Measurements from ENCODE around the gene RNF224.
"Not testable (repeated sequence)": the region's sequence is repeated elsewhere in the genome, so short reads cannot be mapped to it uniquely, and the experiment has no call there.

Gene RNF224

DNA sequence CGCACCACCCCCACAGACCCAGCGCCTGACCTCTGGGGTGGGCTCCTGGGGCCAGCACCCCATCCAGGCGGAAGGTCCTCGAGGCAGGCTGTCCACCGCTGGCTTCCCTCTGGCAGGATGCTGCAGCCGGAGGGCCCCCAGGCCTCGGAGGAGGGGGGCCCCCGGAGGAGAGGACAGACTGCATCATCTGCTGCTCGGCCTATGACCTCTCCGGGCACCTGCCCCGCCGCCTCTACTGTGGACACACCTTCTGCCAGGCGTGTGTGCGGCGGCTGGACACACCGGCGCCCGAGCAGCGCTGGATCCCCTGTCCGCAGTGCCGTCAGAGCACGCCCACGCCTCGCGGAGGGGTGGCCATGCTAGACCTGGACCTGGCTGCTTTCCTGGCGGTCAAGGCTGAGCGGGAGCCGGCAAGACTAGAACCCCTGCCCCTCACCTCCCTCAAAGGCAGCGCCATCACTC lies 1.2 kb downstream of the RNF224 start:
- no peak for DNase-seq (ENCODE audit: low read depth)

DNA sequence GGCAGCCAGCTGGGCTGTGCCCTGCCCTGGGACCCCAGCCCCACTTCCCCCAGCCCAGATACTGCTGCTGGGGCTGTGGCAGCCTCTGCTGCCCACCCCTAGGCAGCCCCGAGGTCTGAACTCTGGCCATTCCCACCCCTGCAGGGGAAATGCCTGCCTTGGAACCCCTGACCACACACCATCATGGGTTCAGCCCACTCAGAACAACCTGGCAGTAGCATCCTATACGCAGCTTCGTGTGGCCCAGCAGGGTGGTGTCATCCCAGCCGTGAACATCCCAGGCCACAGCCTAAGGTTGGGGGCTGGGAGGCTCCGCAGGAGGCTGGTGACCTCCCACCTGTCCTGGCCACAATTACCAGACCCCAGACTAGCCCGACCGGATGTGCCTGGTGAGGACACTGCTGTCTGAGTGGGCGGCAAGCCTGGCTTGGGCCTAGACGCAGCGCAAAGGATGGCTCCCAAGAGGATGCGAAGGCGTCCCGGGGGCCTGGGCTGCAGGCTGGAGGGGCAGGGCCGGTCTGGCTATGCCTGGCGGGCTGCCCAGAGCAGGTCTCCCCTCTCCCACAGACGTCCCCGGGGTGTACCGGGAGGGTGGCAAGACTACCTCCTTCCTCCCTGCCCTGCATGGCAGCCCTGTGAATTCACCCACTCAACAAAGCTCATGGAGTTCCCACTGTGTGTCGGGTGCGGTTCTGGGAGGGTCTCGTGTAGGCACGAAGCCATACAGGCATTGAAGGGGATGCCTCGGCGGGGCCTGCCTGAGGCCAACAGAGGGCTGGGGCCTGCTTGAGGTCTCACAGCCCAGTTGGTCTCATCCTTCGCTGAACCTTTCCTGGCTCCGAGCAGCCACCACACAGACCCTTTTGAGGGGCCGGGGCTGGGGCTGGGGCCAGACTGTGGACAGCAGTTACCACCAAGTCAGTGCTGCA lies 1.9 kb downstream of the RNF224 start:
- no peak for DNase-seq (ENCODE audit: low read depth)

DNA sequence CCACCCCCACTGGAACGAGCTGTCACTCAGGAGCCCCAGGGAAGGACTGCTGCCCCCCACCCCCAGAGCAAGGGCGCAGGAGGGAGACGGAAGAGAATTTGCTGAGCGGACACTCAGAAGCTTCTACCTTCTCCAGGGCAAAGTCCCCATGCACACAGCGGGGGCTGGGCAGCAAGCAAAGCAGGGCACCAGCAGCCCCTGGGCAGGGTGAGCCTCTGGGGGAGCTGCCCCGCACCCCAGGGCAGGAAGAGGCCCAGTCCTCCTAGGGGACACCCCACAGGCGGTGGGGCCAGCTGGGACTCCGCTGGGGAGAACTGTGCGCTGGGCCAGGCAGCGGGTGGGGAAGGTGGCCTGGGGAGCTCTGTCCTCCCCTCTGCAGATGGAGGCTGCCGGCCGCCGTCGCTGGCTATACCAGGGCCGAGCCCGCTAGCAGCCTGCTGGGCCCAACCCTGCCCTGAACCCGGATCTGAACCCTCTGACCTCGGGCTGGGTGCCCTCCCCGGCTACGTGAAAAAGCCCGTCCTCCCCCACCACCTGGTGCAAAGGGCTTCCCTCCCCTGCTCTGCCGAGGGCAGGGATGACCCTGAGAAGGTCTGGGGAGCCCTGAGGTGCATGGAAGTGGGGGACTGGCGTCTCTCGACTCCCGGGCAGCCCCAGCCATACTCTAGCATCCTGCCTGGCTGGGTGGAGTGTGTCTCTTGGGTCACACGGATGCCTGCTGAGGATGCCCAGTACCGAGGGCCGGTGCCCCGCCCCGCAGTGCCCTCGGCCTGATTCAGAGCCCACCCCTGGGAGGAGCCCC lies 2.8 kb downstream of the RNF224 start:
- DNase-seq (ENCODE audit: low read depth) = no peak

DNA sequence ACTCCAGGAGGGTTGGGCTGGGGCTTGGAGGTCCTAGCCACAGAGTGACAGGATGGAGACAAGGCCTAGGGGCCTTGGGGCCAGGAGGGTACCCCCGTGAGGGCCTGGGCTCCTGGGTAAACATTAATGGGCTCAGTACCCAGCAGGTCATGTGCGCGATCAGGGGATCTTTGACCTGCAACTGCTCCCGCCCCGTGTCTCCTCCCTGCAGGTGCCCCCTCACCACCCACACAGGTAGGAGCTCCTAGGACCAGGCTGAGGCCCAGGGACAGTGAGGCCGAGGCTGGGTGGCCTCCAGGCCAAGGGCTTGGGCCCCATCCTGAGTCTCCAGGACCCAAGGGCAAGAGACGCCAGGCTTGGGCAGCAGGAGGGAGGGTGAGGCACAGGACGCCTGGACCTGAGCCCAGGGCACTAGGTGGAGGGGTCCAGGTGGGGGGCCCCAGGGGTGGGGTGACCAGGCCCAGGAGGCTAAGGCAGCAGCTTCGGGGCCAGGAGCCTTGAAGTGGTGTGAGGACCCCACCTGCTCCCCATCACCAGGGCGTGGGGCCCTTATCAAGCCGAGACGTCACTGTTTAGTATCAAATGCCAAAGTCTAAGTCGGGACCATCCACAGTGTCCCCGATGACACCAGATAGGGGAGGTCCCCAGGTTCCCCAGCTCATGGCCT lies 3.5 kb downstream of the RNF224 start, which contains the start of gene SLC34A3:
Gene SLC34A3 (plus strand): TSS at position 197 of the 667 bp plus-strand sequence. CDS start 802 bp downstream, outside the sequence.
- DNase-seq (ENCODE audit: low read depth) = no peak

DNA sequence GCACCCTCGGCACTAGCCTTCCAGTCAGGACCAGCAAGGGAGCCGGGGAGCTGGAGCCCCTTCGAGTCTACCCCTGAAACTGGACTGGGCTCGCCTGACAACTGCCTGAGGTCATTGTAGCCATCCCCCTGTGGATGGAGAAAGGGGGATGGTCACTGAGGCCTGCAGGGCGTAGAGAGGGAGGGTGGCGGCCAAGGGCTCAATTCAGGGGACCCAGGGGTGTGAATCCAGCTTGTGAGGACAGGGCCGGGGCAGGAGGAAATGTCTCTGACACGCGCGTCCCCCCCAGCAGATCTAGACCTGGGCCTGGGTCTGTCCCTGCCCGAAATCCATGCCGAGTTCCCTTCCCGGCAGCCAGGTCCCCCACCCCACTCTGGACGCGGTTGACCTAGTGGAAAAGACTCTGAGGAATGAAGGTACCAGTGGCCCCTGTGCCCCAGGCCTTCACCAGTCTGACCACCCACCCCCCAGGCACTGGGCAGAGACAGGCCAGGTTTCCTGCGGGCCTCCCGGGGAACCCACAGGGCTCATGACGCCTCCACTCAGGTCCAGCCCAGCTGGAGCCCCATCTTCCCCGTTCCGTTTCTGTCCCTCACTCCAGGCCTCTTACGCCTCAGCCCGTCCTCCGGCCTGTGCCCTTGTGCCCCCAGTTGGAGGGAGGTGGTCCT lies 4.2 kb downstream of the RNF224 start:
- DNase-seq (ENCODE audit: low read depth) = no peak

DNA sequence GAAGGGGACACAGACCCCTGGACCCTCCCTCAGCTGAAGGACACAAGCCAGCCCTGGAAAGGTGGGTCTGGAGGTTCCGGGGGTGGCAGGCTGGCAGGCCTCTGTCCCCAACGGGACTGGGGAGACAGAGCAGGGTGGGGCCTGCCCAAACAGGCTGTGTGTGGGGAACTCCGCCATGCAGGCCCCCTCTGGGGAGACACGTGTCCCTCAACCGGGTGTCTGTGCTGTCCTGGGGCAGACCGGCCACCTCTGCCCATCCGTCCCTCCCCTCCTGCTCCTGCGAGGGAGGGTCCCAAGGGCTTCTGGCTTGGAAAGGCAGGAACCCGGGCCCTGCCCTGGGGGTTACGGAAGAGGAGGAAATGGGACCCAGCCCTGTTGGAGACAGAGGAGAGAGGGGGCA lies 4.8 kb downstream of the RNF224 start:
- DNase-seq (ENCODE audit: low read depth) = no peak

DNA sequence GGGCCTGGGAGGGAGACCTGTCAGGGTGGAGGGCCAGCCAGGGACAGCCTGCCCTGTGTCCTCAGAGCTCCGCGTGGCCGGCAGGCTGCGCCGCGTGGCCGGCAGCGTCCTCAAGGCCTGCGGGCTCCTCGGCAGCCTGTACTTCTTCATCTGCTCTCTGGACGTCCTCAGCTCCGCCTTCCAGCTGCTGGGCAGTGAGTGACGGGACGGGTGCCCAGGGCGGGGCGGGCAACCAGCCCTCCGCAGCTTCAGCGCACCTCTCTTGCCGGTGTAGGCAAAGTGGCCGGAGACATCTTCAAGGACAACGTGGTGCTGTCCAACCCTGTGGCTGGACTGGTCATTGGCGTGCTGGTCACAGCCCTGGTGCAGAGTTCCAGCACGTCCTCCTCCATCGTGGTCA lies 5.2 kb downstream of the RNF224 start:
- DNase-seq (ENCODE audit: low read depth) = no peak

DNA sequence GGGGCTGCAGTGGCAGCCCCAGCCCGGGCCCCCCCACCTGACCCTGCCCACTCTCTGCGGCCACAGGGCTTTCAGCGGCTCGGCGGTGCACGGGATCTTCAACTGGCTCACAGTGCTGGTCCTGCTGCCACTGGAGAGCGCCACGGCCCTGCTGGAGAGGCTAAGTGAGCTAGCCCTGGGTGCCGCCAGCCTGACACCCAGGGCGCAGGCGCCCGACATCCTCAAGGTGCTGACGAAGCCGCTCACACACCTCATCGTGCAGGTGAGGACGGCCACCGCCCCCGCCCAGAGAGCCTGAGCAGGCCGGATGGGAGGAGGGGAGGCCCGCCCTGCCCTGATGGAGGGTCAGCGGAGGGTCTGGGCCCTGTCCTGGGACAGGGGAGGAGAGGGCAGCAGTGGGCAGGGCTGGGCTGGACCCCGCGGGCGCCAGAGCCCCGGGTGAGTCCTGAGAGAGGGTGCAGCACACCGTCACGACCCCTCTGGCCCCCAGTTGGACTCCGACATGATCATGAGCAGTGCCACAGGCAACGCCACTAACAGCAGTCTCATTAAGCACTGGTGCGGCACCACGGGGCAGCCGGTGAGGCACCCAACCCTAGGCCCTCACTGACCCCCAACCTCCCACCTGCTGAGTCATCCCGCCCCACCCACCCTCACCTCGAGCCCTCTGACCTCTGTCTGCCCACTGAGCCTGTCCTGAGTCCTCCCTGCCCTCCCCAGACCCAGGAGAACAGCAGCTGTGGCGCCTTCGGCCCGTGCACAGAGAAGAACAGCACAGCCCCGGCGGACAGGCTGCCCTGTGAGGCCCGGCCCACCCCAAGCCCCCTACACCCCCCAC lies 6.1 kb downstream of the RNF224 start:
- no peak for DNase-seq (ENCODE audit: low read depth)

DNA sequence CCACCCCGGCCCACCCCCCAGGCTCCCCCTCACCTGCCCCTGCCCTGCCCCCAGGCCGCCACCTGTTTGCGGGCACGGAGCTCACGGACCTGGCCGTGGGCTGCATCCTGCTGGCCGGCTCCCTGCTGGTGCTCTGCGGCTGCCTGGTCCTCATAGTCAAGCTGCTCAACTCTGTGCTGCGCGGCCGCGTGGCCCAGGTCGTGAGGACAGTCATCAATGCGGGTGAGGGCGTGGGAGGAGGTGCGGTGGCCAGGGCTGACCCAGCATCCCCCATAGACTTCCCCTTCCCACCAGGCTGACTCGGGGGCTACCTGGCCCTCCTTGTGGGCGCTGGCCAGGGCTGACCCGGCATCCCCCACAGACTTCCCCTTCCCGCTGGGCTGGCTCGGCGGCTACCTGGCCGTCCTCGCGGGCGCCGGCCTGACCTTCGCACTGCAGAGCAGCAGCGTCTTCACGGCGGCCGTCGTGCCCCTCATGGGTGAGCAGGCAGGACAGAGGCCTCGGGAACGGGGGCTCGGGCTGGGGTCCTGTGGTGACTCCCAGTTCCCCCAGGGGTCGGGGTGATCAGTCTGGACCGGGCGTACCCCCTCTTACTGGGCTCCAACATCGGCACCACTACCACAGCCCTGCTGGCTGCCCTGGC lies 6.9 kb downstream of the RNF224 start:
- no peak for DNase-seq (ENCODE audit: low read depth)

DNA sequence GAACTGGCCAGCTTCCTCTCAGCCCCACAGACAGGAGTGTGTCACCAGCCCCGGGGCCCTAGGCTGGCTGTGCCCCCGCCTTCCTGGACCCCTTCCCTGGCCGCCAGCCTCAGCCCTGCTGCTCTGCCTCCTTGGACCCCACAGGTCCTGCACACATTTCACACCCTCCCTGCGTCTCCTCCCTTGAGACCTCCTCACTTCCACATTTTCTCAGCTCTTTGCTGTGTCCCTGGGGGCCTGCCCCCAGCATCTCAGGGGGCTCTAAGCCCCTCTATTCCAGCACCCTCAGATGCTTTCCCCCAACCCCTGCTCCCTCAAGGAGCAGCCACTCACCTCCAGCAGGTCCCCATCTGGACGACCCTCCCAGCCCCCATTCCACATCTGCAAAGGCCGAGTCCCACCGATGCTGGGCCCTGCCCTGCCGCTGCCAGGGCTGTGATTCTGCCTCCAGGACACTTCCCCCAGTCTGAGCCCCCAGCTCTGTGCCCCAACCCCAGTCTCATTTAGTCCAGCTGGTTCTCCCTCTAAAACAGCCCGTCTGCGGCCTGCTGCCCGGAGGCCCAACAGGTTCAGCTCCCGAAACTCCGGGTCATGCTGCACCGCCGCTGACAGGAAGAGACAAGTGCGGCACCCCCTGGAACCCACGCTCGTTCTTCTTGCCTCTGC lies 7.6 kb downstream of the RNF224 start:
- no peak for DNase-seq (ENCODE audit: low read depth)

DNA sequence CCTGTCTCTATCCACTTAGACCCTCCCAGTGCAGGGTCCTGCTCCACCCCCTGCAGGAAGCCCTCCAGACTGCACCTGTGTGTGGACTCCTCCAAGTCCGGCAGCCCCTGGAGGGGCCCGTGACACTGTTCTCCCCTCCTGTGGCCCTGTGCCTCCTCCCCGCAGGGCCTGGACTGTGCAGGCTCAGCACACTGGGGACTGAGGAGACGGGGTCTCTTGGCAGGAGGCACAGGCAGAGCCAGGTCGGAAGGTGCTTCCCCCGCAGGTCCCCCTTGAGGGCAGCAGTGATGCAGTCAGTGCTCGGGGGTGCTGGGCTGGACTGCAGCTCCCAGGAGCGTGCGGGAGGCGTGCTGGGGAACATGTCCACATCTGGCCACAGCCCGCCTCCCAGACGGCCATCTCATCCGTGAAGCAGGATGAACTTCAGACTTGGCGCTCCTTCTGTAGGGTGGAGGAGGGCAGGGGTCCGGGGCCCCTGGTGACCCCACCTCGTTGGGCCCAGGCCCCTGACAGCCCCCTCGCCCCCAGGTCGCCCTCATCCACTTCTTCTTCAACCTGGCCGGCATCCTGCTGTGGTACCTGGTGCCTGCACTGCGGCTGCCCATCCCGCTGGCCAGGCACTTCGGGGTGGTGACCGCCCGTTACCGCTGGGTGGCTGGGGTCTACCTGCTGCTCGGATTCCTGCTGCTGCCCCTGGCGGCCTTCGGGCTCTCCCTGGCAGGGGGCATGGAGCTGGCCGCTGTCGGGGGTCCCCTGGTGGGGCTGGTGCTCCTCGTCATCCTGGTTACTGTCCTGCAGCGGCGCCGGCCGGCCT lies 8.3 kb downstream of the RNF224 start:
- DNase-seq (ENCODE audit: low read depth) = no peak

DNA sequence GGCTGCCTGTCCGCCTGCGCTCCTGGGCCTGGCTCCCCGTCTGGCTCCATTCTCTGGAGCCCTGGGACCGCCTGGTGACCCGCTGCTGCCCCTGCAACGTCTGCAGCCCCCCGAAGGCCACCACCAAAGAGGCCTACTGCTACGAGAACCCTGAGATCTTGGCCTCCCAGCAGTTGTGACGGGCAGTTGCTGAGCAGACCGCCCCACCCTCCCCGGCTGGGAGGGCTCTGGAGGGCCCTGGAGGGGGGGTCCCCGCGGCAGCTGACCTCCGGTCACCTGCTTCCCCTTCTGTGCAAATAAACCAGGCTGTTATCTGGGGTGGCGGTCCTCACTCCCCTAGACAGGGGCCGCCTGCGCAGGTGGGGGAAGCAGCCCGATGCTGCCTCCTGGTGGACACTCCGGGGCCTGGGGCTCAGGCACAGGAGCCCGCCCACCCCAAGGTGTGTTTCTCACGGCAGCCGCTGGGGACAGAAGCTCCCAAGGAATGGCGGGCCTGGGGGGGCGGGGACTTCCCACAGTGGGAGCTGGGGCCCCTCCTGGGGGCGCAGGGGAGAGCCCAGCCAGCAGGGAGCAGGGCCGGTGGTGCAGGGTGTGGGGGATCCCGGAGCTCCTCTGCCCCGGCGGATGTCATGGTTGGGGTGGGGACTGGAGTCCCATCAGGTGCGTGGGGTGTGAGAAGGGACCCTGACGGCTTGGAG lies 9.1 kb downstream of the RNF224 start:
- DNase-seq (ENCODE audit: low read depth) = peak; percentile 44

DNA sequence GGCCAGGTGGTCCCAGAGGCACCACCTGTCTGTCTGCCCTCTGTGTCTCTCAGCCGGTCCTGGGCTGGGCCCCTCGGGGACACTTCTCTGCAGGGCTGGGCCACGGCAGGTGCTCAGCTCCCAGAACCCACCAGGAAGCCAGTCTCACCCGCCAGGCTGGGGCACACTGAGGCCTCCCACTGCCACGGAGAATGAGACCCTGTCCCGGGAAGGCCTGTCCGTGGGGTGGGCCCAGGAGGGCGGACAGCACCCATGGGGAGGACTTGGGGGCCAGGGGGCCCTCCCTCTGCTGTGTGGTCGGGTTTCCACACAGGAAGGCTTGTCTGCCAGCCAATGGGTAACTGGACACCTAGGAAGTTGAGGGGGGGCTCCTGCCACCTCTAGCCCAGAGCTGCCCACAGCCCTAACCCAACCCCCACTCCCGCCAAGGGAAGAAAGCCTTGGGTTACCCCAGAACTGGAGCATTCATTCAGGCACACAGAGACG lies 9.7 kb downstream of the RNF224 start:
- no peak for DNase-seq (ENCODE audit: low read depth)

DNA sequence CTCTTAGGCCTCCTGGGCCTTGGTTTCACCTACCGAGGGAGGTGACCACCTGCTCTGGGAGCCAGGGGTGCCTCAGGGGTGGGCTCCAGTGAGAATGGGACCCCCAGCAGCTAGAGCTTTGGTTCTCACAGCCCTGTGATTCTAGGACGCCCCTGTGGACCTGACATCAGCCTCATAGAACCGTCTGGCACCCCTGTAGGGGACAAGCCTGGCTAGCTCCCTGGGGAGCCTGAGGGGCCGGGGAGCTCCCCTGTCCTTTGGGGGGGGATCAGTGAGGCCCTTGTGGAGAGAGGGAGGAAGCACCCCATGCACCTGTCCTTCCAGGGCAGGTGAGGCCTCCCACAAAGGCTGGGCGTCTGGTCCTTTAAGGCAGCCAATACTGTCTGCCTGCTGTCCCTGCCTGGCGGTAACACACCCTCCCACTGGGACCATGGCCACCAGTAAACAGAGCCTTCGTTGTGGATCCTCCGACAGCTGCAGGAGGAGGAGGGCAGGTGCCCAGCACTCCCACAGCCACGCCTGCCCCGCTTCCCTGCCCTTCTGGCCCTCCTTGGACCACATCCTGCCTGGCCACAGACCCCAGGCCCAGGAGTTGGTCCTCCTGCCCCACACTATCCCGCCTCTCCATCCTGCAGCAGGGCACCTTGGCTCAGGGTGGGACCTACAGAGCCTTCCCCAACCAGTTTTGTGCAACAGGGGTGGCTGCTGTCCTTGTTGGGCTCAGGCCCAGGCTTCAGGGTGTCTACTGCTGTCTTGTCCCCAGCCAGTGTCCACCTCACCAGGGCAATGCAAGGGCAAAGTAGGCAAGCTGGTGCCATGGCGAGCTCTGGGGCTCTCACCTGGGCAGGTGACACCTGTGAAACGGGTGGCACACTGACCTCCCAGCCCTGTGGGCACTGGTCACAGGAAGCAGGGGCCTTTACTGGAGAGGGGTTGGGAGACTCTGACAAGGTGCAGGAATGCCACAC lies 10.7 kb downstream of the RNF224 start:
- no peak for DNase-seq (ENCODE audit: low read depth)

DNA sequence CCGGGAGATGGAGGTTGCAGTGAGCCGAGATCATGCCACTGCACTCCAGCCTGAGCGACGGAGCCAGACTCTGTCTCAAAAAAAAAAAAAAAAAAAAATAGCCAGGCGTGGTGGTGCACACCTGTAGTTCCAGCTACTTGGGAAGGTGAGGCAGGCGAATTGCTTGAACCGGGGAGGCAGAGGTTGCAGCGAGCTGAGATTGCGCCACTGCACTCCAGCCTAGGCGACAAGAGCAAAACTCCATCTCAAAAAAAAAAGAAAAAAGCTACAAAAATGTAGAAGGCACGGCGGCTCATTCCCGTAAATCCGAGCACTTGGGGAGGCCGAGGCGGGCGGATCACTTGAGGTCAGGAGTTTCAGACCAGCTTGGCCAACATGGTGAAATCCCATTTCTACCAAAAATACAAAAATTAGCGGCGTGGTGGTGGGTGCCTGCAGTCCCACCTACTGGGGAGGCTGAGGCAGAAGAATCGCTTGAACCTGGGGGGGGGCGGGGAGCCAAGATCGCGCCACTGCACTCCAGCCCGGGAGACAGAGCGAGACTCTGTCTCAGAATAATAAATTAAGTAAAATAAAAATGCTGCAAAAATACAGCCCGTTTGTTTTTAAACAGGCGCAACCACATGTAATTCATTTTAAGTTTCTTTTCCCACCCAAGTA lies 12.4 kb downstream of the RNF224 start:
- not testable (repeated sequence) for DNase-seq (ENCODE audit: low read depth)

DNA sequence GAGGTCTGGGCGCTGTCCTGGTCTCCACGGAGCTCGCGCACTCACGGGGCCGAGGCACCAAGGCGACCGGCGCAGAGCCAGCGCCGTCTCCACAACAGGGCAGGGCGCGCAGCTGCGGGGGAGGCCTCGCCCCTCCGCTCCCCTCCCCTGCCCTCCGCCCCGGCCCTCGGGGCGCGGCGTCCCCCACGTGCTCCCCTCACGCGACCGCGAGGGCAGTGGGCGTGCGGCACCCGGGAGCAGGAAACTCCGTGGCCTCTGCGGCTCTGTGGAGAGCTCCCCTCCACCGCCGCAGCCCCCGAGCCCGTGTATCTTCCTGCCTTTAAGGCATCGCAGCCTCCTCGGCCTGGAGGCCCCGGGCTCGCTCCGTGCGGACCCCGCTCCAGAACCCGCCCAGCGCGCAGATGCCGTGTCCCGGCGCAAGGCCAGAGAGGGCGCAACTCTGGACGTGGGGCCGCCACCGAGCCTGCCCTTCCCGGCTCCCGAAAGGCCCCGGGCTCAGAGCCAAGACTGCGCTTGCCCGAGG lies 13.1 kb downstream of the RNF224 start:
- peak; percentile 67 for DNase-seq (ENCODE audit: low read depth)
